ENCODE results near the gene PAX8. TPM values are rescaled to one million over a fixed set of nuclear protein-coding genes. Genes with fewer than 3 reads are reported as not detected.

The PAX8 gene
- total and polyA plus RNA-seq, 2 donors (not counting 1 experiment from before 2014, with no cell fraction given), result 0.26 to 0.50 TPM

DNA sequence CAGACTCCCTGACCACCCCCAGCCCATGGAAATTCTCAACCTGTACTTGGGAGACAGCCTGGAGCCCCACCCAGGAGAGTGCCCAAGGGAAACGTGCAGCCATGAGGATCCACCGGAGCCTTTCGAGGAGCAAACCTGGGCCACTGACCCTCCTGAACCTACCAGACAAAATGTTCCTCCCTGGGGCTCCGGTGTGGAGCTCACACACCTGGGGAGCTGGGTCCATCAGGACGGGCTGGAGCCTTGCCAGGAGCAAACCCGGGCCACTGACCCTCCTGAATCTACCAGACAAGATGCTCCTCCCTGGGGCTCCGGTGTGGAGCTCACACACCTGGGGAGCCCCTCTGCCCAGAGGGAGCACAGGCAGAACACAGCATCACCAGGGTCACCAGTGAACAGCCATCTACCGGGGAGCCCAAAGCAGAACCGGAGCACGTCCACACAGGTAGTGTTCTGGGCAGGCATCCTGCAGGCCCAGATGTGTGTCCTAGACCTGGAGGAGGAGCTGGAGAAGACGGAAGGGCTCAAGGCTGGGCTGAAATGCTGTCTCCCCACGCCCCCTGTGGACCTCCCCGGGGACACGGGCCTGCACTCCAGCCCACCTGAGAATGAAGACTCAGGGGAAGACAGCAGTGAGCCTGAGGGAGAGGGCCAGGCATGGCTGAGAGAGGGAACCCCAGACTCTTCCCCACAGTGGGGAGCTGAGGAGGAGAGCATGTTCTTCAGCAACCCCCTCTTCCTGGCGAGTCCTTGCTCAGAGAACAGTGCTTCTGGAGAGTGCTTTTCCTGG is 96.1 kb downstream of the PAX8 start:
- no peak for DNase-seq (ENCODE audit: low read depth in 2 of 2)
- no peak for TF ChIP-seq EZH2 (IDR thresholded peaks at IDR 0.05; ENCODE audit: low read length, missing control alignments)
- TF ChIP-seq, protein P1, sequence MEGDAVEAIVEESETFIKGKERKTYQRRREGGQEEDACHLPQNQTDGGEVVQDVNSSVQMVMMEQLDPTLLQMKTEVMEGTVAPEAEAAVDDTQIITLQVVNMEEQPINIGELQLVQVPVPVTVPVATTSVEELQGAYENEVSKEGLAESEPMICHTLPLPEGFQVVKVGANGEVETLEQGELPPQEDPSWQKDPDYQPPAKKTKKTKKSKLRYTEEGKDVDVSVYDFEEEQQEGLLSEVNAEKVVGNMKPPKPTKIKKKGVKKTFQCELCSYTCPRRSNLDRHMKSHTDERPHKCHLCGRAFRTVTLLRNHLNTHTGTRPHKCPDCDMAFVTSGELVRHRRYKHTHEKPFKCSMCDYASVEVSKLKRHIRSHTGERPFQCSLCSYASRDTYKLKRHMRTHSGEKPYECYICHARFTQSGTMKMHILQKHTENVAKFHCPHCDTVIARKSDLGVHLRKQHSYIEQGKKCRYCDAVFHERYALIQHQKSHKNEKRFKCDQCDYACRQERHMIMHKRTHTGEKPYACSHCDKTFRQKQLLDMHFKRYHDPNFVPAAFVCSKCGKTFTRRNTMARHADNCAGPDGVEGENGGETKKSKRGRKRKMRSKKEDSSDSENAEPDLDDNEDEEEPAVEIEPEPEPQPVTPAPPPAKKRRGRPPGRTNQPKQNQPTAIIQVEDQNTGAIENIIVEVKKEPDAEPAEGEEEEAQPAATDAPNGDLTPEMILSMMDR (conservative IDR thresholded peaks at IDR 0.05 in 1 of 2, IDR thresholded peaks at IDR 0.05 in 1 of 2; ENCODE audit: low read depth in 1 of 2, low read length in 2 of 2), result no peak
- H3K9me3 ChIP-seq (ENCODE audit: control insufficient read depth, insufficient read depth, low read depth, low read length), result no peaks in the 10 kb centered on the region
- no peaks in the 10 kb centered on the region for H3K27me3 ChIP-seq (ENCODE audit: control insufficient read depth, insufficient read depth, low read length)
- H3K27ac ChIP-seq (ENCODE audit: insufficient read depth, low read length), result no peak overlapping the region
- no peak overlapping the region for H3K4me3 ChIP-seq (replicated peaks in 1 of 4; ENCODE audit: control extremely low read depth in 1 of 4, insufficient read depth in 1 of 4, low read depth in 3 of 4, low read length in 4 of 4)
- no peaks in the 10 kb centered on the region for H3K36me3 ChIP-seq (ENCODE audit: control insufficient read depth, insufficient read depth, low read length)
- H3K9ac ChIP-seq (ENCODE audit: insufficient read depth, low read length), result no peak overlapping the region
- no peaks in the 10 kb centered on the region for H3K79me2 ChIP-seq (ENCODE audit: control insufficient read depth, insufficient read depth, low read length)
- no peaks in the 10 kb centered on the region for H3K4me1 ChIP-seq (ENCODE audit: control insufficient read depth, extremely low read depth, insufficient read depth, low read length)
- no peaks in the 10 kb centered on the region for H4K20me1 ChIP-seq (ENCODE audit: control insufficient read depth, extremely low read depth, insufficient read depth, low read length)
- no peak overlapping the region for H3K4me2 ChIP-seq (ENCODE audit: extremely low read depth, insufficient read depth, low read length)
- no peak overlapping the region for H2AFZ ChIP-seq (ENCODE audit: low read length)

GRCh38 chr2:113181258-113182051 is 97.3 kb downstream of the PAX8 start:
- H3K79me2 ChIP-seq (ENCODE audit: control insufficient read depth, insufficient read depth, low read length), result no peaks in the 10 kb centered on the region
- TF ChIP-seq EZH2 (IDR thresholded peaks at IDR 0.05; ENCODE audit: low read length, missing control alignments), result no peak
- TF ChIP-seq, protein P1 (conservative IDR thresholded peaks at IDR 0.05 in 1 of 2, IDR thresholded peaks at IDR 0.05 in 1 of 2; ENCODE audit: low read depth in 1 of 2, low read length in 2 of 2), result no peak
- H3K27ac ChIP-seq (ENCODE audit: insufficient read depth, low read length), result no peak overlapping the region
- no peaks in the 10 kb centered on the region for H4K20me1 ChIP-seq (ENCODE audit: control insufficient read depth, extremely low read depth, insufficient read depth, low read length)
- no peaks in the 10 kb centered on the region for H3K27me3 ChIP-seq (ENCODE audit: control insufficient read depth, insufficient read depth, low read length)
- H3K9ac ChIP-seq (ENCODE audit: insufficient read depth, low read length), result no peak overlapping the region
- H3K4me1 ChIP-seq (ENCODE audit: control insufficient read depth, extremely low read depth, insufficient read depth, low read length), result no peaks in the 10 kb centered on the region
- H3K4me2 ChIP-seq (ENCODE audit: extremely low read depth, insufficient read depth, low read length), result no peak overlapping the region
- H3K36me3 ChIP-seq (ENCODE audit: control insufficient read depth, insufficient read depth, low read length), result no peaks in the 10 kb centered on the region
- no peaks in the 10 kb centered on the region for H3K9me3 ChIP-seq (ENCODE audit: control insufficient read depth, insufficient read depth, low read depth, low read length)
- DNase-seq (ENCODE audit: low read depth in 2 of 2), result no peak
- no peak overlapping the region for H3K4me3 ChIP-seq (replicated peaks in 1 of 4; ENCODE audit: control extremely low read depth in 1 of 4, insufficient read depth in 1 of 4, low read depth in 3 of 4, low read length in 4 of 4)
- no peak overlapping the region for H2AFZ ChIP-seq (ENCODE audit: low read length)

DNA sequence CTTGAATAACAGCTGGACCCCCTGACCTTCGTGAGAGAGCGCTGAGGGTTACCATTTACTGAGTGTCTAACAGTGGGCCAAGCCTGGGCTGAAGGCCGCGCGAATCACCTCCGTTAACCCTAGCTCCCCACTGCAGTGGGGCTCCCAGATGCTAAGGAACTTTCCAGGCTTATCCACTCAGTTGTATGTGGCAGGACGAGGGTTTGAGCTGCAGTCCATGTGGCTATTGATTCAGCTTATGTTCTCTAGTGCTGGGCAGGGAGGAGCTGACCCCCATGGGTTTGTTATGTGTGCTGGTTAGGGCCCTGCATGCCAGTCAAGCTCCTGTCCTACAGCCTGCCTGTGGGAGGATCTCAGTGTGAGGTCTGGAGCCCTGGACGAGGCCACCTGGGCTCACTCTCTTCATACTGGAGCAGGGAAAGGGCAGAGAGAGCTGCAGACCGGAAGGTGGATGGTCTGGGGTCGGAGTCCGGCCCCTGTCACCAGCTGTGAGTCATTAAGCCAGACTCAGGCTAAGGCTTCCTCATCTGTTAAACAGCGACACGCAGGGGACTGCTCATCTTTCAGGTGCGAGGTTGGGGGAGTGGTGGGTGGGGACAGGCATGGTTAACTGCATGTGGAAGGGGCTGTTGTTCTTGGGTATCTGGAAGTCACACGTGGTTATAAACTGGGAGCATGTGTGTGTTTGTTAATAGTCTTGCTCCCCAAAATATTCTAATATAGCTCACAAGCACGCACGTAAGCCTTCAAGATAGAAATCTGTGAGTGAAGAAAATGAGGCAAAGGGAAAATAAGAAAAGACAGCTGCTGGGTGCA is 98.4 kb downstream of the PAX8 start:
- H3K9me3 ChIP-seq (ENCODE audit: control insufficient read depth, insufficient read depth, low read depth, low read length), result no peaks in the 10 kb centered on the region
- H3K27me3 ChIP-seq (ENCODE audit: control insufficient read depth, insufficient read depth, low read length), result no peaks in the 10 kb centered on the region
- no peak overlapping the region for H3K4me3 ChIP-seq (replicated peaks in 1 of 4; ENCODE audit: control extremely low read depth in 1 of 4, insufficient read depth in 1 of 4, low read depth in 3 of 4, low read length in 4 of 4)
- H3K4me1 ChIP-seq (ENCODE audit: control insufficient read depth, extremely low read depth, insufficient read depth, low read length), result no peaks in the 10 kb centered on the region
- no peaks in the 10 kb centered on the region for H3K79me2 ChIP-seq (ENCODE audit: control insufficient read depth, insufficient read depth, low read length)
- DNase-seq (ENCODE audit: low read depth in 2 of 2), result no peak
- no peaks in the 10 kb centered on the region for H3K36me3 ChIP-seq (ENCODE audit: control insufficient read depth, insufficient read depth, low read length)
- no peak overlapping the region for H3K4me2 ChIP-seq (ENCODE audit: extremely low read depth, insufficient read depth, low read length)
- H3K27ac ChIP-seq (ENCODE audit: insufficient read depth, low read length), result no peak overlapping the region
- TF ChIP-seq, protein P1 (conservative IDR thresholded peaks at IDR 0.05 in 1 of 2, IDR thresholded peaks at IDR 0.05 in 1 of 2; ENCODE audit: low read depth in 1 of 2, low read length in 2 of 2), result no peak
- no peak for TF ChIP-seq EZH2 (IDR thresholded peaks at IDR 0.05; ENCODE audit: low read length, missing control alignments)
- H3K9ac ChIP-seq (ENCODE audit: insufficient read depth, low read length), result no peak overlapping the region
- no peaks in the 10 kb centered on the region for H4K20me1 ChIP-seq (ENCODE audit: control insufficient read depth, extremely low read depth, insufficient read depth, low read length)
- H2AFZ ChIP-seq (ENCODE audit: low read length), result no peak overlapping the region
